GM18909 (cell line): ENCODE results near the gene FOXA2.

ENCODE experiments used
- ATAC-seq: cut with Tn5 transposase; IDR thresholded peaks from one replicate; pipeline ENCODE4 v1.9.1; 2021; ENCODE audit warnings: mild to moderate bottlenecking; ENCODE audit not compliant: unreplicated experiment, poor library complexity

The FOXA2 gene

DNA sequence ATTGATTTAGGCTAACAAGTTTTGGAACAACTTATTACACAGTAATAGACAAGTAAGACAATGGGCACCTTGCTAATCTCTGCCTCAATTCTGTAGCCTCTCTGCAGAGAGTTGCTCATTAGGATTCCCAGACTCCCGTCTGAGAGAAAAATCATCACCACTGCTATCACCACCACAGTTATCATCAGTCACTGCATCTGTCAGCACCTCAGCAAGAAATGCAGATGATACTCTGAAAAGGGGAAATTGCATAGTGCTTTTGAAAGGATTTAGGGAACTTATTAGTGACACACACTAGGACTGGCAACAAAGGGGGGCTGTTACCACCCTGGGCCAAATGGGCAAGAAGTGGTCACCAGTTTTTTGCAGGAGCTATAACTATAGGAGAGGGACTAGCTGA is 39.9 kb downstream of the FOXA2 start:
- no peak for ATAC-seq

DNA sequence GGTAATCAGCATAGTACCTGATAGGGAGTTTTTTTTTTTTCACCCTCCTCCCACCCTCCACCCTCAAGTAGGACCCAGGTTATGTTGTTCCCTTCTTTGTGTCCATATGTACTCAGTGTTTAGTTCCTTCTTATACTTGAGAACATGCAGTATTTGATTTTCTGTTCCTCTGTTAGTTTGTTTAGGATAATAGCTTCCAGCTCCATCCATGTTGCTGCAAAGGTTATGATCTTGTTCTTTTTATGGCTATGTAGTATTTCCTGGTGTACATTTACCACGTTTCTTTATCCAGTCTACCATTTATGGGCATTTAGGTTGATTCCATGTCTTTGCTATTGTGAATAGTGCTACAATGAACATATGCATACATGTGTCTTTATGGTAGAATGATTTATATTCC is 41.9 kb downstream of the FOXA2 start:
- no peak for ATAC-seq

DNA sequence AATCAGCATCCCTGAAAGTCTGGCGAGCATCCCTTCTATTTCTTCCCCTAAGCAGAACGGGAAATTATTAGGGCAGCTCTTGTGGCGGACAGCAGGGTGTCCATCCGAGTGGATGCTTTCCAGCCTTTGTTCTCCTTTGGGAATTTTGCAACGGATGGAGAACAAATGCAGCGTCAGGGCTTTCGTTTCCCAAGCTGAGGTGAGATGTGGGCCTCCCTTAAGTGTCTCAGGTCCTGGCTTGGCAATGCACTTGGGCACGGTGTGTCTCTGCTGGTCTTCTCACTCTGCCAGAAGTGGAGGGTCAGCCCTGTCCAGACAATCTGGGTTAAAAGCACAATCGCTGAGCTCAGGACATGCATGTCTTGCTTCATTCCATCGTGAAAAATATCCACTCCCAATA is 43.5 kb downstream of the FOXA2 start:
- ATAC-seq: no peak

DNA sequence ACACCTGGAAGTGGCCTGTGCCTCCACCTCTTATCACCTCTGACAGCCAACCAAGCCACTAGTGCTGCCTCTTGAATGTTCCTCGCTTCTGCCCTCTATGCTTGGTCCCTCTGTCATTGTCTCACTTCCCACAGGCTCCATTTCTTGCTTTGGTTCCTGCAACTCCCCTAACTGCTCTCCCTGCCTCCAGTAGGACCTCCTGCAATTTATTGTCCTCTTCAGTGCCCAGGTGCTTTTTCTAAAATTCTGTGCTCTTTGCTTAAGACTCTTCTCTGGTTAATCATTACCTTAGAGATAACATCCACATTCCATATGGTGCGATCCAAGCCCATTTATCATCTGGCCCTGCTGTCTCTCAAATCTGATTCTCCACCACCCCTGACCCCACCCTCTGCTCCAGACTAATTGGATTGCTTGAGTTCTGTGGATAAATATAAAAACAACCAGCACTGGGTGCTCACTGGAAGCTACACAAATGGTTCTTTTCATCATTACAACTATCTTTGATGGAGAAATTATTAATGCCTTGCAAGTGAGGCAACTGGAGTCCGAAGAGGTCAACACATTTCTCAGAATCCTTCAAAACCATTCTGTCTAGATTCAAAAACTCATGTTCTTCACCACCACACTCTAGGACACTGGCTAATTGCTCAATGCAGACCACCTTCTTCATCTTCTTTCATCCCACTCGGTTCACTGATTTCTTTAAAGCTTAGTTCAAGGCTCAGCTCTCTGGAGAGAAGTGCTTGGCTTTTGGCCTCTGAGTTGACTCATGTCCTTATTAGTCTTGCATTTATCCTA is 47.2 kb downstream of the FOXA2 start:
- no peak for ATAC-seq

DNA sequence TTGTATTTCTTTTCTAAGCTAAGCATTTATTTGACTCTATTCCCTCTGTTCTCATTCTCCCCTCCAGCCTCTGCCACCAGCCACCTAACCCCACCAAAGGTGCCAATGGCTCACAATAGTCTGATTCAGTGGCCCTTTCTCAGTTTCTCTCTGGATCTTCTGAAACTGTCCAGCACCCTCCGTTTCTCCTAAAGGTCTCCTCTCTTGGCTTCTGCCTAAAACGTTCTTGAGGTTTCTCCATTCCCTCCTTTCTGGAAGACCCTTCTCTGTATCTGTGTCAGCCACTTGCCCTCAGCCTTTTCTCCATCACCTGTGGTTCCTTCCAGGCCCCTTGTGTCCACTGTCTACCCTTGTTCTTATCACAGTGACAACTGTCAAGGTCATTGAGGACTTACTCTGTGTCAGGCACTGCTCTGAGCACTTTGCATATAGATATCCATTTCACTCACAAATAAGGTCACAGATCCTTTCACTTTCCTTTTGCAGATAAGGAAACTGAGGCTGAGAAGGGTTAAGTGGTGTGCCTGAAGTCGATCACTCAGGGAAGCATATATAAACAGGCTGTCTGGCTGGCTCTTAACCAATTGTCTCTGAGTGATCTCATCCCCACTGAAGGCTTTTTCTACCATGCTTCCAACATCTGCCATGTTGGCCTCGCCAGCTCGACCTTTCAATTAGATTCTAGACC is 48.1 kb downstream of the FOXA2 start:
- ATAC-seq: no peak

DNA sequence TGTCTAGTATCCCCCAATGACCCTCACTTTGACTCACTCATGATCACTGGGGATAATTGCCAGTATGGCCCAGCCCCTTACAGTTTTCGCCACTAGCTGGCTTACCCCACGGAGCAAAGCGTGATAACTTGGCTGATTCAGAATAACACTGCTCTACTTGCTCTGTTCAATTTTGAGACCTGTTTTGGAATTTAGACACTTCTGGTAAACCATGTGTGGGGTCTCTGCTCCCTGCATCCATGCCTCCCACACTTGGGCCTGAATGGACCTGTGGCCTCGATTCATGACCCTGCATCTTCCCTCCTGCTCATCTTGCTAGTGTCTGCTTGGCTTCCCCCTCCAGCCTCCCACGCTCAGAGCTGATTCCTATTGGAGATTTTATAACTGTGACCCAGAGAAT is 48.9 kb downstream of the FOXA2 start:
- ATAC-seq: no peak

DNA sequence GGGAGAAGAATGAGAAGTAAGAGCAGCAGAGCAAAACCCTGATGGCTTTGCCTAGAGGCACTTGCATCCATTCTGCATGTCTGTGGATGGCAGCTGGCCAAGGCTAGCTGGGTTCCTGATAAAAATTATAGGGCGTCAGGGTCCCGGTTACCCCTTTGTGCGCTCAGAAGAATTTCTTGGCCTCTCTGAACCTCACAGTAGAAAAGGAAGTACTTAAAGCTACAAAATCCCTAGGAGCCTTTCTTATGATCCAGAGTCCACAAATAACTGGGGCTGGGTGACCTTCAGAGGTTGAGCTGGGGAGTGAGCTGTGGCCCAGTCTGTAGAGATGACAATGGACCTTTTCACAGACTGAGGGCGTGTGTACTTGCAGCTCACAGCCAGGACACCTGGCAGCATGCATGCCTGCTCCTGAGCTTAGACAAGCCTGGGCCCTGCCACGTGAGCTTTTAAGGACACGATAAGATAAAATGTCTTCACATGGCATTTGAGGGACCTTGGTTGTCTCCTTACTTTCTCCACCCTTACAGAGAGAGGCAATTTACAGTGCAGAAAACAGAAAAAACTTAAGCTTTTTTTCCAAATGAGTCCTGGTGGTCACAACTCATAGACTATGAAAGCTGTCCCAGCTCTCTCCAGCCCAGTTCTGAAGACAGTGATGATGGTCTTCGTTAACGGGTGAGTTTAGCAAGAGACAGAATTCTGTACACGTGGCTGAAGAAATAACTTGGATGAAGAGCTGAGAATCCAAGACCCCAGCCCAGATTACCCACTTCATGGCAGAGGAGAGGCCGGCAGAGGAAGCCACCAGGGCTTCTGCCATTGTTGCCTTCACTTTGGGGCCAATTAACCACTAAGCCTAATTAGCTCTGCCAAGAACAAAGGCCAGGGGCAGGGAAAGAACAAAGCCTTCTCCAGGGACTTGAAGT is 50.3 kb downstream of the FOXA2 start:
- ATAC-seq: no peak

DNA sequence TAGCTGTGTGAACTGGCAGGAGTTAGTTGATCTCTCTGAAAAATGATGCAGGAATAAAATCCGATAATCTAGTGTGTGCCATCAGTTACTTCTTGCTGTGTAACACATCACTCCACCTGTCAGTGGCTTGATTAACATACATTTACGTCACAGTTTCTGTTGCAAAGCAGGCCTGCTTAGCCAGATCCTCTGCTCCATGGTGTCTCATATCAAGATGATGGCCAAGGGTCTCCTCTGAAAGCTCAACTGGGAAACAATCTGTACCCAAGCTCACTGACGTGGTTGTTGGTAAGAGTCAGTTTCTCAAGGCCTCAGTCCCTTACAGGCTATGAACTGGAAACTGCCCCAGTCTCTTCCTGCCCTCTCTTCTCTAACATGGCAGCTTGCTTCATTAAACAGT is 51.8 kb downstream of the FOXA2 start:
- ATAC-seq: no peak

DNA sequence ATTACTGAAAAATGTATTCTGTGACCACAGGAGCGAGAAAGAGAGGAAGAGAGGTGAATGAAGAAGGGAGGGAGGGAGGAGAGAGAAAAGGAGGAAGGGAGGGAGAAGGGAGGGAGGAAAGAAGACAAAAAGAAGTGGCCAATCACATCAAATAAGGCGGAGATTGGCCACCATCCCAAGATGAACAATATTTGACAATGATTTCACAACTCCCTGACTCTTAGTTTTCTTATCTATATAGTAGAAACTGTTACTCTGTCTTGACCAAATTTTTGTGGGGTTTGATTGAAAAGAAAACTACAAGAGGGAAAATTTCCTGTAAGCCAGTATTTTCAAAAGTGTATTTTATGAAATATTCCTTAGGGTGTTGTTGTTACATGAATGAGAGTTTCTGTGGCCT is 52.6 kb downstream of the FOXA2 start:
- no peak for ATAC-seq

DNA sequence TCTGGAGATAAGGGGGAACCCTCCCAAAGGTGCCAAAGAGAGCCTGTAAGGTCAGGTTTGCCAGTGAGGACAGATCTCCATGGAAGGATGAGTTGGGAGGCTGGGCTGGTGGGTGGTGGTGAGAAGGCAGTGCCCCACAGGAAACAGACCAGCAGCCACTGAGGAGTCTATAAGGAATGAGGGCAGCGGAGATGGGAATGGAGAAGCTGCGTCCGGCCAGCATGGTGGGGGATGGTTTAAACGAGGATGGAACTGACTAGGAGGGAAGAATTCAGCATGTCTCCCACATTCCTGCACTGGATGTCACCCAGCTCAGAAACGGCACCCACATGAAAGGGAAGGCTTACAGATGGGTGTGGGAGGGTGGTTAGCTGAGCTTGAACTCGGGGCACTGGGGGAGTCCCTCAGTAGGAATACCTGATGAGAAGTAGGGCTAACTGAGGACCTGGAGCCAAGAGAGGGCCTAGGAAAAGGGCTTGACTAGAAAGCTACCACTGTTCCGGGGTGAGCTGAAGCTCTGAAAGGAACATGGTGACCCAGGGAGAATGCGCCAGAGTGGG is 53.2 kb downstream of the FOXA2 start:
- no peak for ATAC-seq
